ENCODE results near the gene GPATCH3.
"Not testable (repeated sequence)": the region's sequence is repeated elsewhere in the genome, so short reads cannot be mapped to it uniquely, and the experiment has no call there.

GPATCH3 gene

GRCh38 chr1:26863685-26864077 lies 36.6 kb downstream of the GPATCH3 start:
- DNase-seq (ENCODE audit: low read depth) = no peak

- DNase-seq (ENCODE audit: low read depth) = no peak
These were observed 37.2 kb downstream of the GPATCH3 start, which contains the start of gene SFN for GRCh38 chr1:26862781-26863684. TSS of gene SFN (plus strand) at chr1:26863149. CDS start at chr1:26863213, 64 bp downstream.

- no peak for DNase-seq (ENCODE audit: low read depth)
These were observed 38.3 kb downstream of the GPATCH3 start for GRCh38 chr1:26861889-26862378.

- no peak for DNase-seq (ENCODE audit: low read depth)
These were observed 39.0 kb downstream of the GPATCH3 start for GRCh38 chr1:26861286-26861701.

- DNase-seq (ENCODE audit: low read depth) = no peak
These were observed 41.2 kb downstream of the GPATCH3 start for GRCh38 chr1:26858891-26859640.

- no peak for DNase-seq (ENCODE audit: low read depth)
These were observed 42.1 kb downstream of the GPATCH3 start for GRCh38 chr1:26858160-26858559.

- DNase-seq (ENCODE audit: low read depth) = no peak
These were observed 42.7 kb downstream of the GPATCH3 start for GRCh38 chr1:26857473-26858060.

- DNase-seq (ENCODE audit: low read depth) = no peak
These were observed 43.4 kb downstream of the GPATCH3 start for GRCh38 chr1:26856604-26857469.

- DNase-seq (ENCODE audit: low read depth) = no peak
These were observed 44.1 kb downstream of the GPATCH3 start for GRCh38 chr1:26856181-26856580.

GRCh38 chr1:26855636-26856035 lies 44.6 kb downstream of the GPATCH3 start:
- DNase-seq (ENCODE audit: low read depth) = no peak

GRCh38 chr1:26854906-26855305 lies 45.4 kb downstream of the GPATCH3 start:
- DNase-seq (ENCODE audit: low read depth) = no peak

- no peak for DNase-seq (ENCODE audit: low read depth)
These were observed 46.7 kb downstream of the GPATCH3 start for GRCh38 chr1:26853600-26853999.

GRCh38 chr1:26853156-26853555 lies 47.1 kb downstream of the GPATCH3 start:
- DNase-seq (ENCODE audit: low read depth) = peak; percentile 66

GRCh38 chr1:26852701-26853100 lies 47.6 kb downstream of the GPATCH3 start:
- no peak for DNase-seq (ENCODE audit: low read depth)

- DNase-seq (ENCODE audit: low read depth) = no peak
These were observed 49.1 kb downstream of the GPATCH3 start for GRCh38 chr1:26851106-26851684.

- no peak for DNase-seq (ENCODE audit: low read depth)
These were observed 51.1 kb downstream of the GPATCH3 start for GRCh38 chr1:26848941-26849774.

- no peak for DNase-seq (ENCODE audit: low read depth)
These were observed 51.8 kb downstream of the GPATCH3 start for GRCh38 chr1:26848499-26848898.

- DNase-seq (ENCODE audit: low read depth) = not testable (repeated sequence)
These were observed 52.4 kb downstream of the GPATCH3 start for GRCh38 chr1:26847826-26848225.

GRCh38 chr1:26844424-26845196 lies 55.7 kb downstream of the GPATCH3 start:
- DNase-seq (ENCODE audit: low read depth) = no peak

Measured in CMK (cell line).